ENCODE results near the gene RCL1. TPM values are rescaled to one million over a fixed set of nuclear protein-coding genes. Genes with fewer than 3 reads are reported as not detected.

Gene RCL1
- total and polyA plus RNA-seq, 2 of the 13 experiments (the other 11 are each of a cell fraction or from before 2014, with no cell fraction given), result 22.3 to 31.6 TPM

- peak; percentile 19; the same call in 2 of the 3 replicates for ATAC-seq
- Histone ChIP-seq H3K27ac (ENCODE audit: extremely low read length, insufficient read depth, low read length) (no peak overlapping the region), H3K4me2 (ENCODE audit: low read depth, low read length) (no peak overlapping the region), H3K79me2 (ENCODE audit: insufficient read depth, low read length) (peaks cover 29% of the 10 kb centered on the region), H4K20me1 (ENCODE audit: insufficient read depth, low read length) (no peaks in the 10 kb centered on the region), H3K27me3 (ENCODE audit: control insufficient read depth in 1 of 2, insufficient read depth in 2 of 2, low read length in 2 of 2) (no peaks in the 10 kb centered on the region), H2AFZ (ENCODE audit: low read length) (no peak overlapping the region), H3K9ac (ENCODE audit: insufficient read depth, low read depth, low read length) (no peak overlapping the region), H3K9me3 (ENCODE audit: low read length) (no peaks in the 10 kb centered on the region), H3K36me3 (replicated peaks in 1 of 2; ENCODE audit: control insufficient read depth in 1 of 2, insufficient read depth in 2 of 2, low read length in 2 of 2) (peaks cover 0 to 24% of the 10 kb centered on the region in 2 experiments; a peak in 3 of 5 replicates), H3K4me1 (ENCODE audit: insufficient read depth, low read length) (peaks cover 86% of the 10 kb centered on the region), H3K4me3 (replicated peaks in 1 of 3; ENCODE audit: insufficient read depth in 1 of 3, low read depth in 2 of 3, low read length in 3 of 3) (no peak overlapping the region)
- no TSS peak for BruUV-seq (replicated peaks)
- WGBS (ENCODE audit: low lambda C conversion rate), result 93% methylated on average over 5 of the region's 5 CpGs
- ChIA-PET CTCF (ENCODE audit: low intra/inter-chr PET ratio, low total read pairs) (no interaction called here), POLR2A (no interaction called here)
- no peak for DNase-seq (ENCODE audit: low spot score)
- TF ChIP-seq HBP1 (CRISPR knock-in tag; IDR thresholded peaks at IDR 0.05; ENCODE audit: low read depth) (no peak), PBX3 (CRISPR knock-in tag; IDR thresholded peaks at IDR 0.05; ENCODE audit: borderline replicate concordance) (no peak), ZNF660 (CRISPR knock-in tag; IDR thresholded peaks at IDR 0.05; ENCODE audit: borderline replicate concordance, low read depth) (no peak), ZNF550 (CRISPR knock-in tag; IDR thresholded peaks at IDR 0.05; ENCODE audit: borderline replicate concordance) (no peak), RFX3 (CRISPR knock-in tag; IDR thresholded peaks at IDR 0.05) (no peak)
- intact Hi-C loops (cut with micrococcal nuclease; ENCODE audit: unreplicated experiment) (no loop called here), in situ Hi-C loops (cut with HindIII; ENCODE audit: extremely low pct_ligation_motif_present, low pct_unique_long_range_greater_than_20kb) (no loop called here)
- FAIRE-seq, result no peak
Observed at GRCh38 chr9:4831119-4831518, 38.4 kb downstream of the RCL1 start.

- DNase-seq (ENCODE audit: low spot score) (no peak), FAIRE-seq (no peak), ATAC-seq (no peak)
- Histone ChIP-seq H3K9me3 (ENCODE audit: low read length) (no peaks in the 10 kb centered on the region), H3K4me3 (replicated peaks in 1 of 3; ENCODE audit: insufficient read depth in 1 of 3, low read depth in 2 of 3, low read length in 3 of 3) (no peak overlapping the region), H3K9ac (ENCODE audit: insufficient read depth, low read depth, low read length) (no peak overlapping the region), H3K36me3 (replicated peaks in 1 of 2; ENCODE audit: control insufficient read depth in 1 of 2, insufficient read depth in 2 of 2, low read length in 2 of 2) (peaks cover 0 to 20% of the 10 kb centered on the region in 2 experiments; a peak in 3 of 5 replicates), H3K4me2 (ENCODE audit: low read depth, low read length) (no peak overlapping the region), H3K27ac (ENCODE audit: extremely low read length, insufficient read depth, low read length) (peak overlapping the region; percentile 75), H3K27me3 (ENCODE audit: control insufficient read depth in 1 of 2, insufficient read depth in 2 of 2, low read length in 2 of 2) (no peaks in the 10 kb centered on the region), H3K79me2 (ENCODE audit: insufficient read depth, low read length) (peaks cover 26% of the 10 kb centered on the region), H4K20me1 (ENCODE audit: insufficient read depth, low read length) (no peaks in the 10 kb centered on the region), H2AFZ (ENCODE audit: low read length) (no peak overlapping the region), H3K4me1 (ENCODE audit: insufficient read depth, low read length) (peaks cover 95% of the 10 kb centered on the region)
- in situ Hi-C loops (cut with HindIII; ENCODE audit: extremely low pct_ligation_motif_present, low pct_unique_long_range_greater_than_20kb), result no loop called here
- ChIA-PET CTCF (ENCODE audit: low intra/inter-chr PET ratio, low total read pairs) (no interaction called here), POLR2A (interaction anchor here (1.9 kb wide), 1 partner anchor 12 kb away, joined by 4 read pairs; no protein-coding TSS in a partner anchor)
- intact Hi-C loops (cut with micrococcal nuclease; ENCODE audit: unreplicated experiment), result no loop called here
- WGBS (ENCODE audit: low lambda C conversion rate), result 97% methylated on average over 3 of the region's 3 CpGs
- no TSS peak for BruUV-seq (replicated peaks)
- TF ChIP-seq BCL3 (CRISPR knock-in tag; IDR thresholded peaks at IDR 0.05) (no peak), ZNF678 (CRISPR knock-in tag; IDR thresholded peaks at IDR 0.05) (no peak), THYN1 (CRISPR knock-in tag; IDR thresholded peaks at IDR 0.05; ENCODE audit: borderline replicate concordance, low read depth) (no peak), POLR2AphosphoS5 (IDR thresholded peaks at IDR 0.05; ENCODE audit: low read depth, low read length) (no peak), ZBTB49 (CRISPR knock-in tag; IDR thresholded peaks at IDR 0.05; ENCODE audit: borderline replicate concordance) (no peak)
Observed at GRCh38 chr9:4831944-4832343, 39.2 kb downstream of the RCL1 start.

All from HepG2 (cell line).